Measurements from ENCODE around the gene SERP2.

GRCh38 chr13:44333950-44334655 is 39.5 kb upstream of the SERP2 start:
- TF ChIP-seq USF2 (CRISPR knock-in tag; IDR thresholded peaks at IDR 0.05) = no peak
- no peak for TF ChIP-seq TBP (optimal IDR thresholded peaks at IDR 0.05; ENCODE audit: low read depth, low read length)
- TF ChIP-seq TFE3 (CRISPR knock-in tag; IDR thresholded peaks at IDR 0.05) = no peak
- TF ChIP-seq ZNF274 (IDR thresholded peaks at IDR 0.05; ENCODE audit: borderline replicate concordance, low read depth, low read length) = no peak
- TF ChIP-seq TEAD4 (IDR thresholded peaks at IDR 0.05; ENCODE audit: low read length) = no peak
- no peak for TF ChIP-seq TEAD4 (CRISPR knock-in tag; IDR thresholded peaks at IDR 0.05; ENCODE audit: borderline replicate concordance)

Data from K562 (cell line).